HepG2 (cell line): ENCODE data around the gene TNFSF13. TPM values are rescaled to one million over a fixed set of nuclear protein-coding genes. Genes with fewer than 3 reads are reported as not detected.

Experiments used
- ATAC-seq: fragments of 200-7000 bp; cut with Tn5 transposase; 3 replicates; pipeline ENCODE4 v1.9.1; 2020; ENCODE audit warnings: mild to moderate bottlenecking, moderate library complexity
- BruUV-seq: library from RNA; stranded (reverse); fragments of 400-500 nt; replicated peaks from 2 replicates; lab custom pipeline; 2021; lab: Mats Ljungman, UMichigan
- CTCF ChIA-PET: fragments of 300-600 bp; formaldehyde crosslinking; extraction: SDS; loops from one replicate; lab custom pipeline; 2021; ENCODE audit warnings: low total read pairs, inconsistent platforms, low intra/inter-chr PET ratio; lab: Yijun Ruan, JAX
- POLR2A ChIA-PET: fragments of 350-600 bp; sonication (Branson Sonifier 250); formaldehyde crosslinking; loops from one replicate; lab custom pipeline; 2020; ENCODE audit warnings: antibody characterized with exemption, inconsistent platforms; lab: Yijun Ruan, JAX
- DNase-seq: peaks from one replicate; pipeline ENCODE4 v3.0.0-alpha.2; 2015; ENCODE audit warnings: low spot score
- FAIRE-seq: peaks from 3 replicates; lab custom pipeline; 2011; peaks lifted over from hg19 to GRCh38; lab: Jason Lieb, UNC
- H2AFZ ChIP-seq: one replicate; pipeline ENCODE4 v1.6.1; 2011; ENCODE audit warnings: low read length, inconsistent platforms
- H3K27ac ChIP-seq: fragments of 300-600 bp; 3 replicates; pipeline ENCODE4 v1.8.0; 2011; ENCODE audit warnings: mixed run types, mild to moderate bottlenecking, mixed read lengths, low read length, inconsistent platforms; ENCODE audit not compliant: insufficient read depth; ENCODE audit errors: extremely low read length
- H3K27me3 ChIP-seq, 2 experiments: fragments of 200-600 bp in 1 of 2; 2 replicates in 1 of 2; 3 replicates in 1 of 2; pipeline versions ENCODE4 v1.6.0 to v1.8.0; 2011; ENCODE audit warnings: low read length in 2 of 2, mild to moderate bottlenecking in 2 of 2, moderate library complexity in 2 of 2, inconsistent platforms in 1 of 2; ENCODE audit not compliant: insufficient read depth in 2 of 2, control insufficient read depth in 1 of 2
- H3K36me3 ChIP-seq, 2 experiments: fragments of 200-600 bp in 1 of 2; replicated peaks in 1 of 2; 2 replicates in 1 of 2; 3 replicates in 1 of 2; pipeline versions ENCODE4 v1.5.1 to v1.8.0; 2011; ENCODE audit warnings: low read length in 2 of 2, inconsistent platforms in 1 of 2; ENCODE audit not compliant: insufficient read depth in 2 of 2, control insufficient read depth in 1 of 2
- H3K4me1 ChIP-seq: 2 replicates; pipeline ENCODE4 v1.5.1; 2012; ENCODE audit warnings: low read length, inconsistent platforms; ENCODE audit not compliant: insufficient read depth
- H3K4me2 ChIP-seq: 2 replicates; pipeline ENCODE4 v1.6.0; 2011; ENCODE audit warnings: low read depth, low read length, inconsistent platforms
- H3K4me3 ChIP-seq, 3 experiments: fragments of 200-600 bp in 1 of 3; sonication (generic), shearing (Covaris generic) in 1 of 3; replicated peaks in 1 of 3; 2 replicates each; pipeline ENCODE4 v1.5.1; 2011 to 2016; ENCODE audit warnings: low read length in 3 of 3, inconsistent platforms in 2 of 3, low read depth in 2 of 3, mild to moderate bottlenecking in 2 of 3, control low read depth in 1 of 3, mixed read lengths in 1 of 3; ENCODE audit not compliant: insufficient read depth in 1 of 3
- H3K79me2 ChIP-seq: one replicate; pipeline ENCODE4 v1.6.1; 2011; ENCODE audit warnings: low read length, inconsistent platforms; ENCODE audit not compliant: insufficient read depth
- H3K9ac ChIP-seq: 2 replicates; pipeline ENCODE4 v1.6.0; 2011; ENCODE audit warnings: mild to moderate bottlenecking, low read depth, low read length, inconsistent platforms; ENCODE audit not compliant: insufficient read depth
- H3K9me3 ChIP-seq: 2 replicates; pipeline ENCODE4 v1.5.1; 2012; ENCODE audit warnings: mild to moderate bottlenecking, low read length
- H4K20me1 ChIP-seq: 2 replicates; pipeline ENCODE4 v1.6.0; 2011; ENCODE audit warnings: inconsistent platforms, mild to moderate bottlenecking, low read length, moderate library complexity; ENCODE audit not compliant: insufficient read depth
- CHCHD3 ChIP-seq: sonication (generic); formaldehyde crosslinking; IDR thresholded peaks from 2 replicates; pipeline ENCODE4 v1.8.0; 2022; ENCODE audit warnings: mild to moderate bottlenecking, missing genetic modification reagents, moderate library complexity
- HINFP ChIP-seq: sonication (generic); formaldehyde crosslinking; IDR thresholded peaks from 2 replicates; pipeline ENCODE4 v1.4.0; 2020; ENCODE audit warnings: low read depth, mild to moderate bottlenecking, missing genetic modification reagents
- HNF1B ChIP-seq: sonication (generic); formaldehyde crosslinking; IDR thresholded peaks from 2 replicates; pipeline ENCODE4 v1.5.1; 2020; ENCODE audit warnings: mild to moderate bottlenecking, moderate library complexity, missing genetic modification reagents
- HNF4A ChIP-seq: sonication (generic); formaldehyde crosslinking; IDR thresholded peaks from 2 replicates; pipeline ENCODE4 v1.4.0; 2020; ENCODE audit warnings: missing genetic modification reagents
- LCORL ChIP-seq, 2 experiments: fragments of 450-650 bp in 1 of 2; sonication (generic) in 1 of 2; formaldehyde crosslinking in 1 of 2; IDR thresholded peaks; 2 replicates each; pipeline versions ENCODE4 v1.5.0 to v1.6.1; 2017 to 2020; ENCODE audit warnings: antibody characterized with exemption in 1 of 2, missing genetic modification reagents in 1 of 2
- RAD21 ChIP-seq: fragments of 450-650 bp; formaldehyde crosslinking; IDR thresholded peaks from 2 replicates; pipeline ENCODE4 v1.5.0; 2020; ENCODE audit warnings: mild to moderate bottlenecking
- TRIM24 ChIP-seq: sonication (generic); formaldehyde crosslinking; IDR thresholded peaks from 2 replicates; pipeline ENCODE4 v1.8.0; 2022; ENCODE audit warnings: mild to moderate bottlenecking, missing genetic modification reagents
- UBTF ChIP-seq: sonication (generic); formaldehyde crosslinking; IDR thresholded peaks from 2 replicates; pipeline ENCODE4 v1.4.0; 2020; ENCODE audit warnings: mild to moderate bottlenecking, missing genetic modification reagents
- ZBTB14 ChIP-seq: sonication (generic); formaldehyde crosslinking; IDR thresholded peaks from 2 replicates; pipeline ENCODE4 v1.4.0; 2020; ENCODE audit warnings: missing genetic modification reagents
- ZBTB43 ChIP-seq: sonication (generic); formaldehyde crosslinking; conservative IDR thresholded peaks from 2 replicates; pipeline ENCODE4 v1.4.0; 2020; ENCODE audit warnings: missing genetic modification reagents
- ZNF7 ChIP-seq: IDR thresholded peaks from 2 replicates; pipeline ENCODE4 v1.6.1; 2016; ENCODE audit warnings: missing biosample characterization, missing genetic modification reagents
- ZNF83 ChIP-seq: sonication (generic); formaldehyde crosslinking; IDR thresholded peaks from 2 replicates; pipeline ENCODE4 v1.4.0; 2020; ENCODE audit warnings: missing genetic modification reagents, mild to moderate bottlenecking, borderline replicate concordance
- ZSCAN25 ChIP-seq: sonication (generic); formaldehyde crosslinking; IDR thresholded peaks from 2 replicates; pipeline ENCODE4 v1.8.0; 2022; ENCODE audit warnings: mild to moderate bottlenecking, missing genetic modification reagents
- WGBS: methylation state at CpG from one replicate; pipeline ENCODE4 v1.1.6; 2017; ENCODE audit warnings: low lambda C conversion rate; 5-methylcytosine and 5-hydroxymethylcytosine counted together
- in situ Hi-C: cut with HindIII; loops from 2 replicates; pipeline ENCODE4 v1.10.0; 2017; ENCODE audit warnings: low pct_unique_long_range_greater_than_20kb; ENCODE audit not compliant: extremely low pct_ligation_motif_present
- intact Hi-C: fragments of 100-400 bp; cut with micrococcal nuclease; formaldehyde crosslinking; loops from one replicate; pipeline ENCODE4 v1.10.0; 2022; ENCODE audit not compliant: unreplicated experiment
- polyA plus RNA-seq, 8 experiments: library from polyadenylated mRNA; depleted of rRNA in 3 of 8; stranded (reverse) in 7 of 8; unstranded in 1 of 8; fragments of >200 nt; fragmentation: Illumina TruSeq in 4 of 8; extraction: Trizol in 4 of 8; gene quantifications; 2 replicates each; pipeline versions ENCODE4 v1.2.1 to v1.2.3, GENCODE V29; 2011 to 2016; ENCODE audit warnings: low read depth in 4 of 8, missing spikeins in 1 of 8, mixed read lengths in 1 of 8; ENCODE audit not compliant: insufficient read depth in 1 of 8
- total RNA-seq, 5 experiments: library from RNA; depleted of rRNA; stranded (reverse); fragments of >200 nt; fragmentation: Illumina TruSeq; extraction: Trizol; gene quantifications; 2 replicates each; pipeline ENCODE4 v1.2.3, GENCODE V29; 2016; ENCODE audit warnings: low read depth in 1 of 5

TNFSF13 gene
- total and polyA plus RNA-seq, 2 of the 13 experiments (the other 11 are each of a cell fraction or from before 2014, with no cell fraction given) = 2.5 to 3.3 TPM

GRCh38 chr17:7563115-7563869 lies 4.7 kb downstream of the TNFSF13 start (continued):
- TF ChIP-seq UBTF (CRISPR knock-in tag) = no peak
- TF ChIP-seq, all 625 proteins: peak for 1

GRCh38 chr17:7569571-7569970 lies 11.0 kb downstream of the TNFSF13 start:
- H3K36me3 ChIP-seq = peaks cover 10 to 59% of the 10 kb centered on the region in 2 experiments
- intact Hi-C loops (loop anchor here (10.0 kb wide), 1 partner anchor 215 kb away; the partner anchor contains the start of genes KCTD11 and TMEM95), in situ Hi-C loops (no loop called here)
- ATAC-seq (no peak), DNase-seq (no peak), FAIRE-seq (no peak)
- H3K9ac ChIP-seq = no peak overlapping the region
- no peak overlapping the region for H3K4me3 ChIP-seq
- POLR2A ChIA-PET = interaction anchor here (1.9 kb wide), 1 partner anchor 10 kb away, joined by 6 read pairs; the partner anchor contains the start of gene CD68
- no peaks in the 10 kb centered on the region for H3K9me3 ChIP-seq
- CTCF ChIA-PET = no interaction called here
- no peak overlapping the region for H3K27ac ChIP-seq
- H2AFZ ChIP-seq = no peak overlapping the region
- H4K20me1 ChIP-seq = peaks cover 11% of the 10 kb centered on the region
- no TSS peak for BruUV-seq
- H3K27me3 ChIP-seq = no peaks in the 10 kb centered on the region; a peak in 1 of 5 replicates
- peaks cover 25% of the 10 kb centered on the region for H3K79me2 ChIP-seq
- H3K4me2 ChIP-seq = no peak overlapping the region
- WGBS = 95% methylated on average over 5 of the region's 5 CpGs
- peaks cover 20% of the 10 kb centered on the region for H3K4me1 ChIP-seq
- no peak for TF ChIP-seq HINFP (CRISPR knock-in tag)
- TF ChIP-seq ZBTB43 (CRISPR knock-in tag) = no peak
- TF ChIP-seq ZSCAN25 (CRISPR knock-in tag) = no peak
- no peak for TF ChIP-seq ZNF83 (CRISPR knock-in tag)
- no peak for TF ChIP-seq HNF4A
- no peak for TF ChIP-seq ZNF7 (CRISPR knock-in tag)
- no peak for TF ChIP-seq TRIM24 (CRISPR knock-in tag)
- no peak for TF ChIP-seq CHCHD3 (CRISPR knock-in tag)
- no peak for TF ChIP-seq LCORL (IDR thresholded peaks at IDR 0.05)
- no peak for TF ChIP-seq LCORL (CRISPR knock-in tag; IDR thresholded peaks at IDR 0.05)
- TF ChIP-seq HNF1B = no peak
- TF ChIP-seq RAD21 (CRISPR knock-in tag) = no peak
- TF ChIP-seq ZBTB14 (CRISPR knock-in tag) = no peak
